ENCODE data around the gene SPP1.
"Not testable (repeated sequence)": the region's sequence is repeated elsewhere in the genome, so short reads cannot be mapped to it uniquely, and the experiment has no call there.

Gene SPP1

DNA sequence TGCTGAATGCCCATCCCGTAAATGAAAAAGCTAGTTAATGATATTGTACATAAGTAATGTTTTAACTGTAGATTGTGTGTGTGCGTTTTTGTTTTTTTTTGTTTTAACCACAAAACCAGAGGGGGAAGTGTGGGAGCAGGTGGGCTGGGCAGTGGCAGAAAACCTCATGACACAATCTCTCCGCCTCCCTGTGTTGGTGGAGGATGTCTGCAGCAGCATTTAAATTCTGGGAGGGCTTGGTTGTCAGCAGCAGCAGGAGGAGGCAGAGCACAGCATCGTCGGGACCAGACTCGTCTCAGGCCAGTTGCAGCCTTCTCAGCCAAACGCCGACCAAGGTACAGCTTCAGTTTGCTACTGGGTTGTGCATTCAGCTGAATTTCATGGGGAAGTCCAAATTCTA is at the start of gene SPP1:
Gene SPP1, plus strand, starts transcription at position 249 of the 400 bp plus-strand sequence. CDS start 1,182 bp downstream, outside the sequence.
- DNase-seq (ENCODE audit: low read depth in 2 of 2), result peak in 1 of 2 donors; percentile 5

- no peak for DNase-seq (ENCODE audit: low read depth in 2 of 2)
Measured at GRCh38 chr4:87926554-87927098, 48.9 kb upstream of the SPP1 start.

DNA sequence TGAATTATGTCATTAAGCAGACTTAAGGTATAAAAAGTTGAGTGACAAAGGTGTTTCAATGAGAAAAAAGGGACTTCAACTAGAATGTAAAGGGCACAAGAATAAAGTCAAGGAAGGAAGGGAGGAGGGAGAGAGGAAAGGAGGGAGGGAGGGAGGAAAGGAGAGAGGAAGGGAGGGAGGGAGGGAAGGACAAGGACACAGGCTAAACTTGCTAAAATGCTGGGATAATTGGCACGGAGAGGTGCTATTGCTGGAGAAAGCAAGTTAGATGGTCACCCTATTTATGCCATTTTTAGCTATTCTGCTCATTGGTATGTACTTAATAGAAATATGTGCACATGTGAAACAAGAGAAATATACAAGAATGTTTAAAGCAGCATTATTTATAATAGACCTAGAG is 44.9 kb upstream of the SPP1 start:
- no peak for DNase-seq (ENCODE audit: low read depth in 2 of 2)

- no peak for DNase-seq (ENCODE audit: low read depth in 2 of 2)
Measured at GRCh38 chr4:87931932-87932331, 43.6 kb upstream of the SPP1 start.

DNA sequence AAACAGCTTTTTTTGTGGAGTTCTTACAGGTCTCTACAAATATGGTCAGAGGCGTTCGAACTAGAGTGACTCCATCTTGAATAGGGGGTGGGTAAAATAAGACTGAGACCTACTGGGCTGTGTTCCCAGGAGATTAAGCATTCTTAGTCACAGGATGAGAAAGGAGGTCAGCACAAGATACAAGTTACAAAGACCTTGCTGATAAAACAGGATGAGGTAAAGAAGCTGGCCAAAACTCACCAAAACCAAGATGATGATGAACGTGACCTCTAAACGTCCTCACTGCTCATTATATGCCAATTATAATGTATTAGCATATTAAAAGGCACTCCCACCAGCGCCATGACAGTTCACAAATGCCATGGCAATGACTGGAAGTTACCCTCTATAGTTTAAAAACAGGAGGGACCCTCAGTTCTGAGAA is 42.8 kb upstream of the SPP1 start:
- DNase-seq (ENCODE audit: low read depth in 2 of 2), result no peak

GRCh38 chr4:87933337-87933736 is 42.2 kb upstream of the SPP1 start:
- DNase-seq (ENCODE audit: low read depth in 2 of 2), result no peak

DNA sequence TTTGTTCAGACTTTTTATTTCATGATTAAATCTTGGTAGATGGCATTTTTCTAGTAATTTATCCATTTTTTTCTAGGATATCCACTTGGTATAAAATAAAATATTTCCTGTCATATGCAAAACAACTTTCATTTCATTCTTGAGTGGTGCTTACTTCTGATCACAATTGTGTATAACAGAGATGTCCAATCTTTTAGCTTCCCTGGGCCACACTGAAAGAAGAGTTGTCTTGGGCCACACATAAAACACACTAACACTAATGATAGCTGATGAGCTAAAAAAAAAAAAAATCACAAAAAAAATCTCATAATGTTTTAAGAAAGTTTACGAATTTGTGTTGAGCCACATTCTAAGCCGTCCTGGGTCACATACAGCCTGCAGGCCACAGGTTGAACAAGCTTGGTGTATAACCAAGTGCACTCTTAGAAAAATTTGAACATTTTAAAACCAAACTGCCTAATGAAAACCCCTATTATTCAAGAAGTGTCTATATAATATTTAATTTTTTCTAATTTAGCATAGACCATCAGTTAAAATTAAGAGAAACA is 41.3 kb upstream of the SPP1 start:
- DNase-seq (ENCODE audit: low read depth in 2 of 2), result no peak

GRCh38 chr4:87934973-87935372 is 40.5 kb upstream of the SPP1 start:
- DNase-seq (ENCODE audit: low read depth in 2 of 2), result no peak

DNA sequence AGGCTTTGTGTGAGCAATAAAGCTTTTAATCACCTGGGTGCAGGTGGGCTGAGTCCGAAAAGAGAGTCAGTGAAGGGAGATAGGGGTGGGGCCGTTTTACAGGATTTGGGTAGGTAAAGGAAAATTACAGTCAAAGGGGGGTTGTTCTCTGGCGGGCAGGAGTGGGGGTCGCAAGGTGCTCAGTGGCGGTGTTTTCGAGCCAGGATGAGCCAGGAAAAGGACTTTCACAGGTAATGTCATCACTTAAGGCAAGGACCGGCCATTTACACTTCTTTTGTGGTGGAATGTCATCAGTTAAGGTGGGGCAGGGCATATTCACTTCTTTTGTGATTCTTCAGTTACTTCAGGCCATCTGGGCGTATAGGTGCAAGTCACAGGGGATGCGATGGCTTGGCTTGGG is 39.6 kb upstream of the SPP1 start:
- DNase-seq (ENCODE audit: low read depth in 2 of 2), result not testable (repeated sequence)

GRCh38 chr4:87937523-87937922 is 38.0 kb upstream of the SPP1 start:
- no peak for DNase-seq (ENCODE audit: low read depth in 2 of 2)

DNA sequence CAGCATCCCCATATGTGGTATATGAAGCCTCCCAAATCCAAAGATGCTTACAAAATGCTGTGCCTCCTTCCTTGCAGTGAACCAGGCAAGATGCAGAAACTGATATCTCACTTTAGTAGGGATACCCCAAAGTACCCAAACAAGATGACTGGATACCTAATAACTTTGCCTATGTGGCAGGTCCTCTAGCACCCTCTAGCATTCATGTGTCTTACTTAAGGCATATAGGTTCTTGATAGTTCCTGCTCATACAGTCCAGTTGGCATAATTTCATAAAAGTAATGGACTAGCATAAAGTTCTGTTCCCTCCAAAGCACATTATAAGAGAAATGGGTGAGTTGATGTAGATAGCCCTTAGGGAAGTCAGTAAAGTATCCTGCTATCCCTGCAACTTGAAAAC is 36.8 kb upstream of the SPP1 start:
- no peak for DNase-seq (ENCODE audit: low read depth in 2 of 2)

DNA sequence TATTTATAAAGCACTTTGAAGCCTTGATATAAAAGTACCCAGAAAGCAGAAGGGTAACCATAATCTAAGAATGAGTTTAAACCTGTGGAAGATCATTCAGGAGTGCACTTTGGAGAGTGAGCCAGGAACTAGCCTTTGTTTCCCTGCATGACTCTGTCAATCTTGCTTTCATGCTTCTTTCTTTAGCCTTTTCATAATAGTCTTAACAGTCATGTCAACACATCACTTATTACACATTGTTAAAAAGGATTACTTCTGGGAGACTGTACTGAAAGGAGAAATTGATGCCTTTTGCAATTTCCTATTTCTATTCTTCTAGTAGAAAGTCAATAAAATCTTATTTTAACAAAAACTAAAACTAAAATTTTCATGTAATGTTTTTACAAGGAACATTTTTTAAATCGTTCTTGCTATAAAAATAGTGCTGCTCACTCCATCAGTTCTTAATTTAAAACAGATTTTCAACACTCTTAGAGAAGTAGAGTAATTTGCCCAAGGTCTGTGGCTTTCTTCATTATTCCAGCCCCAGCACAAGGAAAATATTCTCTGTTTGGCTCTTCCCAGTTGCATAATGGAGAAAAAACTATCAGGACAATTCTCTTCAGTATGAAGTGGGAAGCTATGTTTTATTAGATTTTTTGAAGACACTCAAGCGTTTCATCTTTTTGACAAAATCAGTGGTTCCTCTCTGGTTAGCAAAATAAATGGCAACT is 35.4 kb upstream of the SPP1 start:
- DNase-seq (ENCODE audit: low read depth in 2 of 2), result no peak

- not testable (repeated sequence) for DNase-seq (ENCODE audit: low read depth in 2 of 2)
Measured at GRCh38 chr4:87940809-87941208, 34.7 kb upstream of the SPP1 start.

DNA sequence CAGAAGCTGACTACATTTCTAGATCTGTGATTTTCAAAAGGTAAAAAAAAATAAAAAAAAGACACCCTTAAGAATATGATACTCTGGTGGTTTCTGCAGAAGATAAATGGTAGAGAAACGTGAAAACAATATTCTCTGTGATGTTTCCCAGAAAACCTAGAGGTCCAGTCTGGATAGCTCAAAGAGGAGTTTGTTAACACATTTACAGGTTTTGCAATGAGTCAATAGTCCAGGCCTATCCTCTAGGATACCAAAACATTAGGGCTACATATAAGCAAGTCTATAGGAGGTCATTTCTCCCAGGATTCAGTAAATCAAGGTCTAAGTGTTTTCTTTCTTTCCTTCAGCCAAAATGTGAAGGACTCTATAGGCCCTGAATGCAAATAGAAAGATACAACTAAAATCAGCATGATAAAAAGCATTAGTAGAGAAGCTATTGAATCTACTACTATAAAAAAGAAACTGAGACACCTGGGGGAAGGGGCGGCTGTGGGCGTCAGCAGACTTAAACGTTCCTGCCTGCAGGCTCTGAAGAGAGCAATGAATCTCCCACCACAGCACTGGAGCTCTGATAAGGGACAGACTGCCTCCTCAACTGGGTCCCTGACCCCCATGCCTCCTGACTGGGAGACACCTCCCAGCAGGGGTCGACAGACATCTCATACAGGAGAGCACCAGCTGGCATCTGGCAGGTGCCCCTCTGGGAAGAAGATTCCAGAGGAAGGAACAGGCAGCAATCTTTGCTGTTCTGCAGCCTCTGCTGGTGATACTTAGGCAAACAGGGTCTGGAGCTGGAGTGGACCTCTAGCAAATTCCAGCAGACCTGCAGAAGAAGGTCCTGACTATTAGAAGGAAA is 33.7 kb upstream of the SPP1 start:
- DNase-seq (ENCODE audit: low read depth in 2 of 2), result no peak

DNA sequence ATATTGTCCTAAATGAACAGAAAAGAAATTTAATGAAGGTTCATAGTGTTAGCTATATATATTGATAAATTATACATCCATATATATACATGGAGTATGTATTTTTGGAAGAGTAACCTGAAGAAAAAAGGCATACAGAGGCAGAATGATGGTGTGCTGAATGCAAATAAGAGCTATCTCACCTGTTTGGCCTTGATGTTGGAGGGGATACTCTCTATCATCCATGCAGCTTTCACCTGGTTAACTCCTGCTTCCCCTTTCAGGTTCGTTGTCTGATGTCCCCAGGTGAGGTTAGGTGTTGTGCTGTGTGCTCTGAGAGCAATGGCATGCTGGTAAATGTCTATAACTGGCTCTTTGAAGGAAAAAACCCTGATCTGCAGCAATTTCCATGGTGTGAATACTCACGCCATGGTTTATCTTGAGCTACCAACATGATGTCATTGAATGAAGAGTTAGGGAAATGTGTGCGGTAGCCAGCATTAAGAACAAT is 31.8 kb upstream of the SPP1 start:
- no peak for DNase-seq (ENCODE audit: low read depth in 2 of 2)

- no peak for DNase-seq (ENCODE audit: low read depth in 2 of 2)
Measured at GRCh38 chr4:87944967-87945366, 30.5 kb upstream of the SPP1 start.

DNA sequence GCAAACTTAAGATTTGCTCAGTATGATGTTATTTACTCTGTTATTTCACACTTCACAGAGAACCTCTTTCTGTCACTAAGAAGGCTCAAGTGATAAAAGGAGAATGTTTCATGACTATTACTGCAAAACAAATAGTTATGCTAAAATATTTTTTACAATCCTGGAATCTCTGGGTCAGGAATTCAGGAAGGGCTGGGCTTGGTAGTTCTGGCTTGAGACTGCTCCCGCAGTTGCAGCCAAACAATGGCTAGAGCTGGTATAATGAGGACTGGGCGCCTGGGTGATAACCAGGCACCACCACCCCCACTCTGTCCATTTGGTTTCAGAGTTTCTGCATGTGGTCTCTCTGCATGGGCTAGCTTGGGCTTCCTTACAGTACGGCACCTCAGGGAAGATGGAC is 28.7 kb upstream of the SPP1 start:
- no peak for DNase-seq (ENCODE audit: low read depth in 2 of 2)

DNA sequence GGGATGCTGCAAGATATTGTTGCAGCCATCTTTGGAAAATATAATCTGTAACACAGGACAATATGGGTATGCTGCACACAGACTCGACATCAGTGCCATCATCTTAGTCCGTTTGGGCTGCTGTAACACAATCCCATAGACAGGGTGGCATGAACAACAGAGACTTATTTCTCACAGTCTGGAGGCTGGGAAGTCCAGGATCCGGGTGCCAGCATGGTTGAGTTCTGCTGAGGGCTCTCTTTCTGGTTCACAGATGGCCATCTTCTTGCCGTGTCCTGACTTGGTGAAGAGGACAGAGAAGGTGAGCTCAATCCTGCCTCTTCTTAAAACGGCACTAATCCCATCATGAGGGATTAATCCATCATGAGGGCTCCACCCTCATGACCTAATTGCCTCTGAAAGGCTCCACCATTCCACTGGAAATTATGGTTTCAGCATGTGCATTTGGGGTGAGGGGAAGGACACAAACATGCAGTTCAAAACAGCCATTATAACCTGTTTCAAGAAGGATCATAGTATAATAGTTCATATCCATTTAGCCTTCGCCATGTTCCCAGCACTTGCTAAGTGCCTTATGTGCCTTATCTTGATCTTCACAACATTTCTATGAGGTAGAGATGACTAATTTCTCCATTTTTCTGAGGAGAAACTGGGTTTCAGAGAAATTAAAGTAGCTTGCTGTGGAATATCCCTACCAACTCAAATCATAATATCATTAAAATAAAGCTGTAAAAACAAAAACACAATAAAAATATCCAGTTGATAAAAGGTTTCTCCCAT is 27.9 kb upstream of the SPP1 start:
- DNase-seq (ENCODE audit: low read depth in 2 of 2), result no peak

DNA sequence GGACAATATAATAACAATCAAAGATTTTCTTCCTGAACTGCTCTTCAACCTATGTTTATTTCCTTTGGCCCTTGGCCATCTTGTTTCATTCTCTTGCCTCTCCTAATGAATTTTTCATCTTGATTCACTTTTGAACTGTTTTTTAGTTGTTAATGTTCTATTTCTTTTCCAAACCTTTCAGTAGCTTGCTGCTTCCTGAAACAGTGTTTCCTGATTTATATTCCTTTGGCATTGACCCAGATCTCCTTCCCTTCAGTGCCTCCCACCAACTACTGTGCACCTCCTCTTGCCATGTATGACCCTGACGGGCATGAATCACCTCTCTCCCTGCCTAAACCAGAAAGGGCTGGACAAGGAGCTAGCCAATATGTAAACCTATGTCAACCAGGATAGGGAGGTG is 25.6 kb upstream of the SPP1 start:
- DNase-seq (ENCODE audit: low read depth in 2 of 2), result no peak

- no peak for DNase-seq (ENCODE audit: low read depth in 2 of 2)
Measured at GRCh38 chr4:87950493-87950892, 25.0 kb upstream of the SPP1 start.

DNA sequence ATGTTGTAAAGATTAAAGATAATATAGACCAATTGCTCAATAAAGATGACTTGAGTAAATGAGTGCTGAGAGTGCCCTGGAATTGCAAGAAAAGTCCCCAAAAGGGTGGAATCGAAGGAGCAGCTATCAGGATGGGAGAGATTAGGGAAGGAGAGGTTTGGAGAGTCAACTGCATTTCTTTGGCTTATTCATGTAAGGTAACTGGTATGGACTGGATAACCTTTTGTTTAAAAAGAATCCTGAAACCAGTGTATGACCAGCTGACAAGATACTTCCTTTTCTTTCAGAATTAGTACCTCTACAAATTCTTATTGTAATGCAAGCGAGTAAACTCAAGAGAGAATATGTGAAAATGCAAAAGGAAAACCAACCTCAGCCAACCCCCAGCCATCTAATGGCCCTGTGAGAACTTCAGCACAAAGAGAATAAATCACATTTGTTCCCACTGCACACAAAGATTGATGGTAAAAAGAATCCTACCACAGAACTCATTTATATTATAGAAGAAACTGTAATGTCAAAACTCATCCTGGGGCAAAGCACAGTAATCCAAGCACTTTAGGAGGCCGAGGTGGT is 24.5 kb upstream of the SPP1 start:
- DNase-seq (ENCODE audit: low read depth in 2 of 2), result no peak
